ENCODE results near the gene TAX1BP1.
"Not testable (repeated sequence)": the region's sequence is repeated elsewhere in the genome, so short reads cannot be mapped to it uniquely, and the experiment has no call there.

The TAX1BP1 gene

GRCh38 chr7:27740449-27741086 is 606 bp downstream of the TAX1BP1 start:
- H3K4me1 ChIP-seq (ENCODE audit: control insufficient read depth, insufficient read depth, low read length) = peaks cover 23% of the 10 kb centered on the region
- no peaks in the 10 kb centered on the region for H3K27me3 ChIP-seq (ENCODE audit: control insufficient read depth, insufficient read depth, low read length)
- peak overlapping the region; percentile 100 for H3K9ac ChIP-seq (ENCODE audit: low read length)
- no peaks in the 10 kb centered on the region for H3K9me3 ChIP-seq (ENCODE audit: control insufficient read depth, low read length)
- H3K4me3 ChIP-seq (ENCODE audit: low read length) = peak overlapping the region; percentile 96
- no peaks in the 10 kb centered on the region for H3K36me3 ChIP-seq (ENCODE audit: control insufficient read depth, insufficient read depth, low read length)

GRCh38 chr7:27742091-27742710 is 2.2 kb downstream of the TAX1BP1 start:
- not testable (repeated sequence) for H3K36me3 ChIP-seq (ENCODE audit: control insufficient read depth, insufficient read depth, low read length); H3K9ac ChIP-seq (ENCODE audit: low read length); H3K4me3 ChIP-seq (ENCODE audit: low read length); H3K9me3 ChIP-seq (ENCODE audit: control insufficient read depth, low read length); H3K27me3 ChIP-seq (ENCODE audit: control insufficient read depth, insufficient read depth, low read length)
- H3K4me1 ChIP-seq (ENCODE audit: control insufficient read depth, insufficient read depth, low read length) = peaks cover 30% of the 10 kb centered on the region

- H3K4me3 ChIP-seq (ENCODE audit: low read length) = no peak overlapping the region
- H3K4me1 ChIP-seq (ENCODE audit: control insufficient read depth, insufficient read depth, low read length) = peaks cover 25% of the 10 kb centered on the region
- no peaks in the 10 kb centered on the region for H3K9me3 ChIP-seq (ENCODE audit: control insufficient read depth, low read length)
- no peaks in the 10 kb centered on the region for H3K27me3 ChIP-seq (ENCODE audit: control insufficient read depth, insufficient read depth, low read length)
- H3K9ac ChIP-seq (ENCODE audit: low read length) = no peak overlapping the region
- no peaks in the 10 kb centered on the region for H3K36me3 ChIP-seq (ENCODE audit: control insufficient read depth, insufficient read depth, low read length)
Measured at GRCh38 chr7:27745064-27745583, 5.2 kb downstream of the TAX1BP1 start.

GRCh38 chr7:27746486-27746885 is 6.5 kb downstream of the TAX1BP1 start:
- Histone ChIP-seq H3K36me3 (ENCODE audit: control insufficient read depth, insufficient read depth, low read length) (no peaks in the 10 kb centered on the region), H3K4me1 (ENCODE audit: control insufficient read depth, insufficient read depth, low read length) (peaks cover 25% of the 10 kb centered on the region), H3K9me3 (ENCODE audit: control insufficient read depth, low read length) (no peaks in the 10 kb centered on the region), H3K9ac (ENCODE audit: low read length) (peak overlapping the region; percentile 15), H3K27me3 (ENCODE audit: control insufficient read depth, insufficient read depth, low read length) (no peaks in the 10 kb centered on the region), H3K4me3 (ENCODE audit: low read length) (no peak overlapping the region)

GRCh38 chr7:27746978-27747377 is 7.0 kb downstream of the TAX1BP1 start:
- peaks cover 25% of the 10 kb centered on the region for H3K4me1 ChIP-seq (ENCODE audit: control insufficient read depth, insufficient read depth, low read length)
- no peaks in the 10 kb centered on the region for H3K9me3 ChIP-seq (ENCODE audit: control insufficient read depth, low read length)
- H3K27me3 ChIP-seq (ENCODE audit: control insufficient read depth, insufficient read depth, low read length) = no peaks in the 10 kb centered on the region
- no peaks in the 10 kb centered on the region for H3K36me3 ChIP-seq (ENCODE audit: control insufficient read depth, insufficient read depth, low read length)
- no peak overlapping the region for H3K4me3 ChIP-seq (ENCODE audit: low read length)
- peak overlapping the region; percentile 15 for H3K9ac ChIP-seq (ENCODE audit: low read length)

GRCh38 chr7:27747589-27748368 is 7.8 kb downstream of the TAX1BP1 start:
- Histone ChIP-seq H3K9me3 (ENCODE audit: control insufficient read depth, low read length) (no peaks in the 10 kb centered on the region), H3K27me3 (ENCODE audit: control insufficient read depth, insufficient read depth, low read length) (no peaks in the 10 kb centered on the region), H3K9ac (ENCODE audit: low read length) (no peak overlapping the region), H3K4me3 (ENCODE audit: low read length) (no peak overlapping the region), H3K36me3 (ENCODE audit: control insufficient read depth, insufficient read depth, low read length) (no peaks in the 10 kb centered on the region), H3K4me1 (ENCODE audit: control insufficient read depth, insufficient read depth, low read length) (peaks cover 25% of the 10 kb centered on the region)

GRCh38 chr7:27750316-27750715 is 10.4 kb downstream of the TAX1BP1 start:
- Histone ChIP-seq H3K36me3 (ENCODE audit: control insufficient read depth, insufficient read depth, low read length) (no peaks in the 10 kb centered on the region), H3K4me3 (ENCODE audit: low read length) (no peak overlapping the region), H3K9me3 (ENCODE audit: control insufficient read depth, low read length) (no peaks in the 10 kb centered on the region), H3K27me3 (ENCODE audit: control insufficient read depth, insufficient read depth, low read length) (no peaks in the 10 kb centered on the region), H3K9ac (ENCODE audit: low read length) (no peak overlapping the region), H3K4me1 (ENCODE audit: control insufficient read depth, insufficient read depth, low read length) (peaks cover 16% of the 10 kb centered on the region)

GRCh38 chr7:27751888-27752660 is 12.1 kb downstream of the TAX1BP1 start:
- H3K4me3 ChIP-seq (ENCODE audit: low read length) = no peak overlapping the region
- H3K4me1 ChIP-seq (ENCODE audit: control insufficient read depth, insufficient read depth, low read length) = peaks cover 6% of the 10 kb centered on the region
- H3K9me3 ChIP-seq (ENCODE audit: control insufficient read depth, low read length) = no peaks in the 10 kb centered on the region
- no peaks in the 10 kb centered on the region for H3K27me3 ChIP-seq (ENCODE audit: control insufficient read depth, insufficient read depth, low read length)
- H3K36me3 ChIP-seq (ENCODE audit: control insufficient read depth, insufficient read depth, low read length) = no peaks in the 10 kb centered on the region
- no peak overlapping the region for H3K9ac ChIP-seq (ENCODE audit: low read length)

GRCh38 chr7:27753863-27754262 is 13.9 kb downstream of the TAX1BP1 start:
- H3K4me3 ChIP-seq (ENCODE audit: low read length) = no peak overlapping the region
- H3K9ac ChIP-seq (ENCODE audit: low read length) = no peak overlapping the region
- H3K9me3 ChIP-seq (ENCODE audit: control insufficient read depth, low read length) = no peaks in the 10 kb centered on the region
- no peaks in the 10 kb centered on the region for H3K36me3 ChIP-seq (ENCODE audit: control insufficient read depth, insufficient read depth, low read length)
- no peaks in the 10 kb centered on the region for H3K27me3 ChIP-seq (ENCODE audit: control insufficient read depth, insufficient read depth, low read length)
- H3K4me1 ChIP-seq (ENCODE audit: control insufficient read depth, insufficient read depth, low read length) = no peaks in the 10 kb centered on the region

- Histone ChIP-seq H3K9me3 (ENCODE audit: control insufficient read depth, low read length) (no peaks in the 10 kb centered on the region), H3K9ac (ENCODE audit: low read length) (no peak overlapping the region), H3K36me3 (ENCODE audit: control insufficient read depth, insufficient read depth, low read length) (no peaks in the 10 kb centered on the region), H3K27me3 (ENCODE audit: control insufficient read depth, insufficient read depth, low read length) (no peaks in the 10 kb centered on the region), H3K4me3 (ENCODE audit: low read length) (no peak overlapping the region), H3K4me1 (ENCODE audit: control insufficient read depth, insufficient read depth, low read length) (no peaks in the 10 kb centered on the region)
Measured at GRCh38 chr7:27756298-27756697, 16.3 kb downstream of the TAX1BP1 start.

GRCh38 chr7:27759491-27759890 is 19.5 kb downstream of the TAX1BP1 start:
- H3K27me3 ChIP-seq (ENCODE audit: control insufficient read depth, insufficient read depth, low read length) = no peaks in the 10 kb centered on the region
- H3K4me1 ChIP-seq (ENCODE audit: control insufficient read depth, insufficient read depth, low read length) = no peaks in the 10 kb centered on the region
- no peaks in the 10 kb centered on the region for H3K36me3 ChIP-seq (ENCODE audit: control insufficient read depth, insufficient read depth, low read length)
- H3K9ac ChIP-seq (ENCODE audit: low read length) = no peak overlapping the region
- H3K9me3 ChIP-seq (ENCODE audit: control insufficient read depth, low read length) = no peaks in the 10 kb centered on the region
- H3K4me3 ChIP-seq (ENCODE audit: low read length) = no peak overlapping the region

Data from mucosa of stomach (tissue), 1 donor.